T-helper 1 cell treated with Interleukin-12 subunit alpha and Interleukin-12 subunit beta and Interleukin-4 antibody, amounts not matched to agents 30 μg/mL and 1 μg/mL, for 36 hours (primary cell): ENCODE data around the gene LIPI.
"Not testable (repeated sequence)": the region's sequence is repeated elsewhere in the genome, so short reads cannot be mapped to it uniquely, and the experiment has no call there.

ENCODE experiments used
- H3K27ac Mint-ChIP-seq: one replicate; pipeline ENCODE4 v1.8.0; 2021; ENCODE audit warnings: mild to moderate bottlenecking, mixed read lengths
- H3K27me3 Mint-ChIP-seq: one replicate; pipeline ENCODE4 v1.8.0; 2021; ENCODE audit warnings: low read depth, mixed read lengths
- H3K36me3 Mint-ChIP-seq: one replicate; pipeline ENCODE4 v1.8.0; 2021; ENCODE audit warnings: low read depth, mixed read lengths
- H3K4me1 Mint-ChIP-seq: one replicate; pipeline ENCODE4 v1.8.0; 2021; ENCODE audit warnings: low read depth, mixed read lengths
- H3K4me3 Mint-ChIP-seq: one replicate; pipeline ENCODE4 v1.8.0; 2021; ENCODE audit warnings: mild to moderate bottlenecking, moderate library complexity, mixed read lengths
- H3K9me3 Mint-ChIP-seq: one replicate; pipeline ENCODE4 v1.8.0; 2021; ENCODE audit warnings: mixed read lengths

LIPI gene

DNA sequence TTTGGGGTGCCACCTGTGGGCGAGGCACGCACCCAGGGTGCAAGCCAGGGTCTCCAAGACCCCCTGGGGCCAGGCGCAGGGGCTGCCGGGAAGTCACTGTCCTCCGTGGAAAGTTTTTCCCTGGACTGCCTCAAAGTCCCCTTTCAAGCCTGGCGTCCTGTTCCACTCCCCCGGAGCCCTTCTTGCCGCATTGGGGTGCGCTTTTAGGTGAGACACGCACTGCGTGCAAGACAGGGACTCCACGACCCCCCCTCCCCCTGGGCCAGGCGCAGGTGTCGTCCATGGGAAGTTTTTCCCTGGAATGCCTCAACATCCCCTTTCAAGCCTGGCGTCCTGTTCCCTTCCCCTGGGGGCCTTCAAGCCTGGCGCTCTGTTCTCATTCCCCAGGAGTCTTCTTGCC is 137.1 kb downstream of the LIPI start:
- no peaks in the 10 kb centered on the region for H3K27me3 Mint-ChIP-seq
- no peak overlapping the region for H3K27ac Mint-ChIP-seq
- H3K9me3 Mint-ChIP-seq, result peaks cover 33% of the 10 kb centered on the region
- H3K4me3 Mint-ChIP-seq, result no peak overlapping the region
- peaks cover 2% of the 10 kb centered on the region for H3K4me1 Mint-ChIP-seq
- peaks cover 14% of the 10 kb centered on the region for H3K36me3 Mint-ChIP-seq

GRCh38 chr21:14072761-14073535 is 137.8 kb downstream of the LIPI start:
- H3K27me3 Mint-ChIP-seq, result no peaks in the 10 kb centered on the region
- no peak overlapping the region for H3K27ac Mint-ChIP-seq
- H3K4me3 Mint-ChIP-seq, result no peak overlapping the region
- peaks cover 14% of the 10 kb centered on the region for H3K36me3 Mint-ChIP-seq
- peaks cover 27% of the 10 kb centered on the region for H3K9me3 Mint-ChIP-seq
- H3K4me1 Mint-ChIP-seq, result peaks cover 2% of the 10 kb centered on the region

- Mint-ChIP-seq H3K9me3 (peaks cover 21% of the 10 kb centered on the region), H3K4me3 (no peak overlapping the region), H3K36me3 (peaks cover 14% of the 10 kb centered on the region), H3K27me3 (no peaks in the 10 kb centered on the region), H3K4me1 (peaks cover 2% of the 10 kb centered on the region), H3K27ac (no peak overlapping the region)
Measured at GRCh38 chr21:14071902-14072734, 138.6 kb downstream of the LIPI start.

- Mint-ChIP-seq H3K4me1 (no peaks in the 10 kb centered on the region), H3K9me3 (peaks cover 14% of the 10 kb centered on the region), H3K36me3 (peaks cover 10% of the 10 kb centered on the region), H3K27me3 (no peaks in the 10 kb centered on the region), H3K4me3 (no peak overlapping the region), H3K27ac (no peak overlapping the region)
Measured at GRCh38 chr21:14070968-14071367, 139.8 kb downstream of the LIPI start.

DNA sequence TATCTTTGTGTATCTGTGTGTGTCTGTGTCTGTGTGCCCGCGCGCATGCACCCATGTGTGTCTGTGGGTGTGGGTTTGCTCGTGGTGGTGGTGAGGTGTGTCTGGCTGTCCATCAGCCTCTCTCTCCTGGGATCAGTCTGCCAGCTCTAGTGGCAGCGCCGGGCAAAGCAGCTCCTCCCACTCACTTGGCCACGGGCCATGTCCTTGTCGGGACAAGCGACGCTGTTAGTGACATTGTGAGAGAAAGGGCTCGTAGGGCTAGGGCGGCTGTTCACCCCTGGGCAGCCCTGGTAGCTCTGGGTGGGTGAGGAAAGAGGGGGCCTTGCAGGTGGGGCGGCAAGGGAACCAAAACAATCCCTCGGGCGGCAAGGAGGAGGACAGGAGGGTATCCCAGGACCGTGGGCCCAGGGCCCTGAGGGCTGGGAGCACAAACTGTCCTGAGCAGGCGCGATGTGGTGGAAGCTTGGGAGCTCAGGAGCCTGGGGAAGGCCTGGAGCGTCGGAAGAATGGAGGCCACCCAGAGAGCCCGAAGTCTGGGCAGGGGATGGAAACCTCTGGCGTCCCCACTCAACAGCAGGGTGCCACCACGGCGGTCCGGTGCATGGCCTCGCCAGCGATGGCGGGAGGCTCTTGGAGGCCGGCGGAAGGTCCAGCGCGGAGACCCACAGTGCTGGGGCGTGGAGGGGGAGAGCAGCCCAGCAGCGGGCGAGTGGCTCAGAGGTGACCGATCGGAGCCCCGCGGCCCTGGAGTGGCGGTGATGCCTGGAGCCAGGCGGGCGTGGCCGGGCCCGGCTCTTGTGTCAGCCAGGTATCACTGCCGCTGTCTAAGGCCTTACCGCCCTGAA is 140.5 kb downstream of the LIPI start:
- Mint-ChIP-seq H3K27ac (no peak overlapping the region), H3K9me3 (peaks cover 14% of the 10 kb centered on the region), H3K4me3 (no peak overlapping the region), H3K27me3 (no peaks in the 10 kb centered on the region), H3K36me3 (peaks cover 10% of the 10 kb centered on the region), H3K4me1 (no peaks in the 10 kb centered on the region)

DNA sequence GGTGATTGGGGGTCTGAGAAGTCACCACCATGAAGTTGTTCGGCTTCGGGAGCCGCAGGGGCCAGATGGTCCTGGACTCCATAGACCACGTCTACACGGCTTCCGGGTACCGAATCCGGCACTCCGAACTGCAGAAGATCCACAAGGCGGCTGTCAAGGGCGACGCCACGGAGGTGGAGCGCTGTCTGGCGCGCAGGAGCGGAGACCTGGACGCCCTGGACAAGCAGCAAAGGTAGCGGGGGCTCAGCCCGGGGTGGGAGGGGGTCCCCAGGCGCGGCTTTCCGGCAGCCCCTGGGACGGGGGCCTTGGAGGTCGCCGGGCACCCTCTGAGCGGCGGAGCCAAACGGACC is 146.5 kb downstream of the LIPI start:
- no peaks in the 10 kb centered on the region for H3K27me3 Mint-ChIP-seq
- H3K27ac Mint-ChIP-seq, result no peak overlapping the region
- H3K4me1 Mint-ChIP-seq, result no peaks in the 10 kb centered on the region
- no peaks in the 10 kb centered on the region for H3K9me3 Mint-ChIP-seq
- H3K36me3 Mint-ChIP-seq, result no peaks in the 10 kb centered on the region
- H3K4me3 Mint-ChIP-seq, result no peak overlapping the region

DNA sequence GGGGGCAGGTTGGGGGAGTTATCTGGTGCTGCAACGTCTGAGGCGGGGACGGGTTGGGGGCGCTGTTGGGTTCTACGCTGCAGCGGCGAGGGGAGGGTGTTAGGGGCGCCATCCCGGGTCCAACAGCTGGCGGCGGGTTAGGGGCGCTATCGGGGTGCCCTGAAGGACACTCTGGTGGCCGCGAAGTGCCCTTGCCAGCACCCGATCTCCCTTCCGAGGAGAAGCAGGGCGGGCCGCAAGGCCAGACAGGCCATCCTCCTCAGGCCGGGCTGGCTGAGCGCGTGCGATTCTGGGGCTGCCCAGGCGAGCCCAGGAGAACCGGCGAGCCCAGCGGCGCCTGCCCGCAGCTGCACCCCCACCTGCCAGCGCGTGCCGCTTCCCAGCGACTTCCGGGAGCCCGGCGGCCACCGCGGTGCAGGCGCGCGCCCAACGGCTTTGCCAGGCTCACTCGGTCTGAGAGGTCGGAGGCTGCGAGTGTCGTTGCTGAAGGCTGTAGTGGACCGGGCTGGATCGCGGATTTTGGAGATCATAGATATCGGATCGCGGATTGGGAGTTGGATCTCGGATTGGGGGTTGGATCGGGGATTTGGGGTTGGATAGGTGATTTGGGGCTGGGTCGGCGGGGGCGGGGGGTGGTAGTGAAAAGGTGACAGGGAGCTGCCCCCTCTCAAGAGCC is 147.0 kb downstream of the LIPI start:
- not testable (repeated sequence) for H3K9me3 Mint-ChIP-seq, H3K27ac Mint-ChIP-seq, H3K4me1 Mint-ChIP-seq, H3K4me3 Mint-ChIP-seq, H3K27me3 Mint-ChIP-seq, H3K36me3 Mint-ChIP-seq

GRCh38 chr21:14062684-14063083 is 148.1 kb downstream of the LIPI start:
- not testable (repeated sequence) for H3K27ac Mint-ChIP-seq, H3K9me3 Mint-ChIP-seq, H3K4me1 Mint-ChIP-seq, H3K27me3 Mint-ChIP-seq, H3K4me3 Mint-ChIP-seq, H3K36me3 Mint-ChIP-seq

- H3K4me3 Mint-ChIP-seq, H3K4me1 Mint-ChIP-seq, H3K9me3 Mint-ChIP-seq, H3K36me3 Mint-ChIP-seq, H3K27me3 Mint-ChIP-seq, H3K27ac Mint-ChIP-seq: not testable (repeated sequence)
Measured at GRCh38 chr21:14061820-14062219, 148.9 kb downstream of the LIPI start.

DNA sequence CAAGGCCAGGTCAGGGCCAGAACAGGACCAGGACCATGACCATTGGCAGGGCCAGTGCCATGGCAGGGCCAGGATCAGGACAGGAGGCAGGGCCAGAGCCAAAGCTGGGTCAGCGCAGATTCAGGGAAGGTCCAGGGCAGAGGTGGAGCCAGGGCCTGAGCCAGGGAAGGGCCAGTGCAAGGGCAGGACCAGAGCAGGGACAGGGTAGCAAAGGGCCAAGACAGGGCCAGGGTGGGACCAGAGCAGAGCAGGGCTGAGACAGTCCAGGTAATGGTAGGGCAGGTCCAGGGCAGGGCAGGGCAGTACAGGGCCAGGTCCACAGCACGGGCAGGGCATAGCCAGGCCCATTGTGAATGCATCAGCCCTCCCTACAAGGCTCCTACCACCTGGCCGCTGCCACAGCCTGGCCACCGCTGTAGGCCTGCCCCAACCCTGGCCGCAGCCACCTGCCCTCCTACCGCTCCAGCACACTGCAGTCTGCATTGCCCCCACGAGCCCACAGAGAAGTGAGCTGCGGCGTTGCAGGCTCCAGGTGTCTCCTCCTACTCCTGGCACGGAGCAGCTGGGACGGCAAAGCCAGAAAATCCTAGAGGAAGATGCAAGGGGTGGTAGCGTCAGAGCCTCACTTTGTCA is 151.6 kb downstream of the LIPI start:
- not testable (repeated sequence) for H3K9me3 Mint-ChIP-seq, H3K36me3 Mint-ChIP-seq, H3K4me1 Mint-ChIP-seq, H3K27me3 Mint-ChIP-seq, H3K27ac Mint-ChIP-seq, H3K4me3 Mint-ChIP-seq
